HG02642 (cell line): Measurements from ENCODE around the gene RPL4.
"Not testable (repeated sequence)": the region's sequence is repeated elsewhere in the genome, so short reads cannot be mapped to it uniquely, and the experiment has no call there.

Experiments
- ATAC-seq: cut with Tn5 transposase; IDR thresholded peaks from one replicate; pipeline ENCODE4 v1.9.1; 2021; ENCODE audit warnings: mild to moderate bottlenecking; ENCODE audit not compliant: unreplicated experiment, poor library complexity

RPL4 gene

DNA sequence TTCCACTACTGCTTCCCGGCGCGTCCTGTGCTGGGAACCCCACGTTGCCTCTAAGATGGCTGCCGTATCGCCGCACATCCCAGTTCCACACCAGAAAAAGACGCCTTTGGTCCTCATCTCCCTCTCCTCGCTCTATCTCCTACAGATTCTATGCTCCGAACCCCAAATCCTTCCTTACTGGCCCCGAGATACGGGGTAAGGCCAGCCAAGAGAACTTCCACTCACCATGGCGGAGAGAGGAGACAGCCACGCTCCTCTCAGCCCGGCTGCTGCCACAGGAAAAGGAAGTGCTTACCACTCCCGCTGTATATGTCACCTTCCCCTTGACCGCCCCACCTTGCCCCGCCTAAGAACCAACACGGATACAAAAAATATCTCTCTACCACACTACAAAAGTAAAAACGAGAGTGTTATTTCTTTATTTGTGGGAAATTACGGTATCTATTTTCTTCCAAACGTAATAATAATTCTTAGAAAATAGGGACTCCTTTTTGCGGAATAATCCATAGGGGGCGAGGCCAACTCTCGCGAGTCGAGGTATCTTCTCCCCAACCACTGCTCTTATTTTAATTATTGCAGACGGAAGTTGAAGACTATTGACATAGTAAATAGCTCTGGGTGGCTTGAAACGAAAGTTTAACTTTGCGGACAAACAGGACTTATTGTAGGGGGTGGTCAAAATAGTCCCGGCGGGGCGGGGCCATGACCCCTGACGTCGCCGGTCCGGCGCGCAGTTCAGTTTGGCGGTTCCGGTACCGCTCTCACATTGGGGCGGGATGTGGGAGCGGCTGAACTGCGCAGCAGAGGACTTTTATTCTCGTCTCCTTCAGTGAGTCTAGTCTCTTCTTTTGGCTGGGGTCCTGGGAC lies at the start of gene RPL4, which contains the start of gene ZWILCH:
Gene RPL4 (minus strand): TSS at position 293 of the 867 bp plus-strand sequence. CDS start 65 bp downstream, at position 228.
Gene ZWILCH (plus strand): TSS at position 764 of the 867 bp plus-strand sequence. CDS start 13 bp downstream, at position 777.
- ATAC-seq: peak; percentile 80

- no peak for ATAC-seq
Observed at GRCh38 chr15:66545255-66545654, 40.6 kb upstream of the RPL4 start.

GRCh38 chr15:66542896-66543295 lies 38.2 kb upstream of the RPL4 start:
- no peak for ATAC-seq

- ATAC-seq: no peak
Observed at GRCh38 chr15:66535056-66535455, 30.4 kb upstream of the RPL4 start.

DNA sequence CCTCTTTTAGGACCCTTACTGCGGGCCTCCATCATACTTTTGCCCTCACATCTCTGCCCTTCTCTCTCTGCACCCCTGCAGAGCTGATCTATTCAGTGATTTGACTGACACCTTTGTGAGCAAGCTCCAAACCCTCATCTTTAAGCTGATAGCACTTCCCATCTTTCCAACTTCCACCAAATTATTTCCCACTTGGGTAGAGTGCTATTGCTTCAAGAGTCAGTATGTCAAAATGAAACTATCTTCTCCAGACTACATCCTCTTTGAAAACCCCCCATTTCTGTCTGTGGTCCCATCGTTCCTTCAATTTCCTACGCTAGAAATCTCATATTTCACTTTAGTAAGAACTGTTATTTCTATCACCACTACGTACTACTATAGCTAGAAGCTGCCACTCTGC lies 20.2 kb upstream of the RPL4 start:
- no peak for ATAC-seq

DNA sequence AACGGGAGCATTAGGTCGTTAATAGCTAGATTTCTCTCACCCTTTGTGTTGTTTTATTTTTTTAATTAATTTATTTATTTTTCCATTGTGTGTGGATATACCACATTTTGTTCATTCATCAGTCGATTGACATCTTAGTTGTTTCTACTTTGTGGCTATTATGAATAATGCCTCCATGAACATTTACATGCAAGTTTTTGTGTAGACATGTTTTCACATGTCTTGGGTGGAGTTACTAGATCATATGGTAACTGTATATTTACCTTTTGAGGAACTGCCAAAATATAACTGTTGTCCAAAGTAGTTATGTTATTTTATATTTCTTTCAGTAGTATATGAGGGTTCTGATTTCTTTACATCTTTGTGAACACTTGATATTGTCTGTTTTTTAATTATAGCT lies 19.3 kb upstream of the RPL4 start:
- ATAC-seq: no peak

DNA sequence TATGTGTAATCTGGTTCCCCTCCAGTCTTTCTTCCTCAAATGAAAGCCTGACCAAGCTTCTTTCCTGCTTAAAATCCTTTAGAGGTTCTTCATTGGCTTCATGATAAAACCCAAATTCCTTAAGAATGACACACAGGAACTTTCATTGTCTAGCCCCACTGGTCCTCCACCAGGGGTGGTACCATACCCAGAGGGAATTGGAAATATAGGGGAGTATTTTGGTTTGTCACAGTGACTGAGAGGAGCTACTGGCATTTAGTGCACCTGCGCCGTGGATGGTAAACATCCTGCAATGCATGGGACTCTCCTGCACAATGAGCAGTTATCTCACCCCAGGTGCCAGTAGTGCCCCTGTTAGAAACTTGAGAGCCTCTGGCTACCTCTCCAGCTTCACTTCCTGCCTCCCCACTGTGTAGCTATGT lies 11.3 kb upstream of the RPL4 start:
- no peak for ATAC-seq

DNA sequence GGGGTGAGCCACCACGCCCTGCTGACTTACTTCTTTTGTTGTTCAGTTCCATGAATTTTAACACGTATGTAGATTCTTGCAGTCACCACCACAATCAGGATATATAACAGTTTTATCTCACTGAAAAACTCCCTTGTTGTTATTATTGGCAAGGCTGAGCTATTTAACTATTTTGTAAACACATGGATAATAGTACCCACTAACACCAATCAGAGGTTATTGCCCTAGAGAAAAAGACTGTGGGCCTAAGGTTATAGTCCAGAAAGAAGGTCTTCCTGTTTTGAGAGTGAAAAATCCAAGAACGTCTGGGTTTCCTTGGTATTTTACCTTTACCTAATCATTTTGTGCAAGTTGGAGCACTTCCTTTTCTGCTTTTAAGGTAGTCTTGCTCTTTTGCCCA lies 9.9 kb upstream of the RPL4 start:
- ATAC-seq: no peak

- no peak for ATAC-seq
Observed at GRCh38 chr15:66508293-66508883, 3.7 kb upstream of the RPL4 start.

DNA sequence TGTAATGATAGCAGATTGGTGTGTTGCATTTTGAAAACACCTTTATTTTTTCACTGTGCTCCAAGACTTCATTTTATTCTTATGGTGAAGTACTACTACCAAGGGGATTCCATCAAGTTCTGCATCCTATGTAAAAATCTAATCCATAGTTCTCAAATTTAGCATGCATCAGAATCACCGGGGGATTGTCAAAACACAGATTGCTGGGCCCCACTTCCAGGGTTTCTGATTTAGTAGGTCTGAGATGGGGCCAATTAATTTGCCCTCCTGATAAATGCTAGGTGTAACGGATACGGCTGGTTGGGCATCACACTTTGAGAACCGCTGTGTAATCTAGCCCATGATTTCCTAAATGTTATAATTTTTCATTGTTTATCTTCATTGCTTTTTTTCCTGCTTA lies 1.2 kb upstream of the RPL4 start:
- ATAC-seq: no peak

- peak; percentile 26 for ATAC-seq
Observed at GRCh38 chr15:66505430-66505811, 766 bp upstream of the RPL4 start.

- ATAC-seq: no peak
Observed at GRCh38 chr15:66503780-66504562, 684 bp downstream of the RPL4 start.

DNA sequence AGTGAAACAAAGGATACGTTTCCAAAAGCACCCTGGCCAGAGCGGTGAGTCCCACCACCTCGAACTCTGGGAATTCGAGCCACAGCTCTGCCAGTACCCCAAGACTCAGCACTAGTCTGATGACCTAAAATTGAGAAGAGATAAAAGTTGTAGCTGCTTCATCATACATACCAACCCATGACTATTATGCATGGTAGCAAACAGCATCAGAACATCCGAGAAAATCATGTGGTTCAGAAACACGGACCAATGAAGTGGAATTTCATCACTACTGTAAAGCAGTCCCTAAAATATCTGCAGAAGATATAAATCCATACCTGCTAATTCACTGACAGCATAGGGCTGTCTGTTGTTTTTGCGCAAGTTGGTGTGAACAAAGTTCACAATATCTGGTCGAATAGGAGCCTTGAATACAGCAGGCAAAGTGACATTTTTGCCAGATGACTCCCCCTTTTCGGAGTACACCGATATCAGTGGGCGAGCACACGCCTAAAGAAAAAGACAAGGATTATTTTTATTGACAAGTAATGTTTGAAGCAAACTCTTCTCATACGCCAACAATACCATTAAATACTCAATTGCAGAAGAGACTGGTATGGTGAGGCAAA lies 1.5 kb downstream of the RPL4 start:
- ATAC-seq: not testable (repeated sequence)

DNA sequence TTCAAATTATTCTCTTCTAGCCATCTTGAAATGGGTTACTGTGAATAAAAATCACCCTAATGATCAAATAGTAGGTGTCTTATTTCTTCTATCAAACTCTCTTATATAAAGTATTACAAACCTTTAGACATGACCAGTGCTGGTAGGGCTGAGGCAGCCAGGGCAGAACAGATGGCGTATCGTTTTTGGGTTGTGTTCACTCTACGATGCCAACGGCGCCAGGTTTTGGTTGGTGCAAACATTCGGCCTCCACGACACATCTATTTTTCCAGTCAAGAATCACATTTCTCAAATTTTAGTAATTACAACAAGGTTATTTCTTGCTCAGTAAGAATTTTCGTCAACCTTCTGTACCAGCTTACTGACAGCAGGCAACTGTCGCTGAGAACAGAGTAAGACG lies 2.2 kb downstream of the RPL4 start:
- no peak for ATAC-seq

DNA sequence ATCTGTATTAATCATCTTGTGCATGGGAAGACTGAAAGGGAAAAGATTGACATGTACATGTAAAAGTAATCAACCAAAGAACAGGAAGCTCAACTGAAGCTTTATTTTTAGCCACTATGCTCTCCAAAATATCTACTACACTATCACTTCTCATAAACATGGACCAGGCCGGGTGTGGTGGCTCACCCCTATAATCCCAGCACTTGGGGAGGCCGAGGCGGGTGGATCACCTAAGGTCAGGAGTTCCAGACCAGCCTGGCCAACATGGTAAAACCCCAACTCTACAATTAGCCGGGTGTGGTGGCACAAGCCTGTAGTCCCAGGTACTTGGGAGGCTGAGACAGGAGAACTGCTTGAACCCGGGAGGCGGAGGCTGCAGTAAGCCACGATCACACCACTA lies 4.3 kb downstream of the RPL4 start:
- ATAC-seq: not testable (repeated sequence)

DNA sequence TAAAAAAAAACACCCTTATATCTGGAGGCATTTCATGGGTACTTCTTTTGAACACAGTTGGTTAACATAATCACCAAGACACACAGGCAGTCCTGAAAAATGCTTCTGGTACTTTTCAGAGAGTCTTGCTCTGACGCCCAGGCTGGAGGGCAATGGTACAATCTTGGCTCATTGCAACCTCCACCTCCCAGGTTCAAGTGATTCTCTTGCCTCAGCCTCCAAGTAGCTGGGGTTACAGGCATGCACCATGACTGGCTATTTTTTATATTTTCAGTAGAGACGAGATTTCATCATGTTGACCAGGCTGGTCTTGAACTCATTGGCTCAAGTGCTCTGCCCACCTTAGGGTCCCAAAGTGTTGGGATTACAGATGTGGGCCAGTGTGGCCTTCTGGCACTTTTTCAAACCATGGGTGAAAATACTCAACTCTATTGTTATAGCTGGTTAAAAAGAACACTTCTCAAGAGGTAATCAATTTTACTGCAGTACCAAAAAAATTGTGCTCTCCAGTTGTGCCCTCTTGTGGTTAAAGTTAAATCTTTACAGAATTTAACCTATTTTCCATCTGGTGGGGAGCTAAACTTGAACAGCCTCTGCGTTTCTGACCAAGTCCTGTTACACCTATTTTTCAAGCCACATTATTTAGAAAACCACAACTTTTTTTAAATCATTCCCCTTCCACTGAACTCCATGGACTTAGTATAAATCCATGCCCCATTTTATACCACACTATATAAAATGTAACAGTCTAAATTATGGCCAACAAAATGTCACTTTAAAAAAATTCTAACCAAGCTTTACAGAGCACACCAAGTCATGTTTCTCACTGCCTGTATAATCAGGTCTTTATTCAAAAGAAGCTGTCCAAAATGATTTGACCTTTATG lies 5.9 kb downstream of the RPL4 start:
- ATAC-seq: no peak

DNA sequence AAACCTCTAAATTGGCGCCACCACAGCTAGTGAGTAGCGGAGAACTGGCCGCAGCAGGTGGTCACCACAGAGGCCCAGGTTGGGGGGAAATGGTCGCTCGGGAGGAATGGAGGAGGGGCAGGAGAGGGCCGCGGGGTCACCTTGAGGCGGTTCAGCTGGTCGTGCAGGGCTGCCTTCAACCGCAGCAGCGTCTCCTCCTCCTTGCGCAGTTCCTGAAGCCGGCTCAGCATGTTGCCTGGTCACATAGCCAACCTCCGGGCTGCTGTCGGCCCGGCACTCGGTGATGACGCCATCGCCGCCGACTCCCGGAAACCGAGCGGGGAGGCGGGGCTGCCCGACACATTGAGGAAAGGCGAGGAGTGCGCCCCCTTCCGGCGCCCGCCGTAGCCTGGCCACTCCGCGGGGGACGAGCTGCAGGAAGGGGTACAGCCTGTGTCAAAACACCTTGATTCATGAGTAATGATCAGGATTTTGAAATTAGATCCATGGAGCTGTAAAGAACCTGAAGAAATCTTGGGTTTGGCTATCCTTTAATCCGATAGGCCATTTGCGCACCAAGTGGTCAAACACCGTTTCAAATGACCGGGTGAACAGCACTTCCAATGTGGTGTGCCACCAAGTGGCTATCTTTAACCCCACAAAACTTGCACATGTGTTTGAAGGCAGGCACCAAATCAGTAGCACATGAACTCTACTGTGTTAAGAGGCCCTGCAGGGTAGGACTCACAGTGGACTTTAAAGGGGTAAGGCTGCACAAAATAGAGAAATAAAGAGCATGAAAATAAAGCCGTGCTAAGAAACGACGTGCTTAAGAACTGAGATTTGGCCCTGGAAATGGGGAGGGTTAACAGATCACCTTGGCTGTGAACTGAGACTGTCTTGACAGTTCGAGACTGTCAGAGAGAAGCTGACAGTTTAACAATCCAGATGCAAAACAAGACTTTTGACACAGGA lies 6.9 kb downstream of the RPL4 start, which contains the start of gene SNAPC5:
Gene SNAPC5 (minus strand): TSS at position 261 of the 954 bp plus-strand sequence. CDS start 31 bp downstream, at position 230.
- ATAC-seq: peak; percentile 87

- ATAC-seq: peak; percentile 16
Observed at GRCh38 chr15:66496951-66497501, 7.6 kb downstream of the RPL4 start.
